CD4-positive, alpha-beta T cell (primary cell): ENCODE data around the gene MT1X. TPM values are rescaled to one million over a fixed set of nuclear protein-coding genes. Genes with fewer than 3 reads are reported as not detected.

Source experiments
- ATAC-seq: fragments of 200-7000 bp; cut with Tn5 transposase; one replicate; pipeline ENCODE4 v1.10.0; 2022; ENCODE audit warnings: mild to moderate bottlenecking; ENCODE audit not compliant: poor library complexity
- CTCF ChIA-PET: fragments of 350-600 bp; sonication (Branson Sonifier 250); formaldehyde crosslinking; loops from one replicate; lab custom pipeline; 2021; ENCODE audit warnings: antibody characterized with exemption, inconsistent platforms; lab: Charles Lee
- POLR2A ChIA-PET: fragments of 350-600 bp; sonication (Branson Sonifier 250); formaldehyde crosslinking; loops from one replicate; lab custom pipeline; 2021; ENCODE audit warnings: antibody characterized with exemption, inconsistent platforms; lab: Charles Lee
- DNase-seq, 14 experiments: peaks; one replicate each; pipeline ENCODE4 v3.0.0-alpha.2; 2013 to 2020; ENCODE audit warnings: mixed read lengths in 2 of 14
- H3K27ac ChIP-seq, 2 donors: one replicate each; pipeline versions ENCODE4 v1.5.1 to v1.7.0; 2013; ENCODE audit warnings: low read length in 2 of 2, low read depth in 1 of 2, mild to moderate bottlenecking in 1 of 2
- H3K27me3 ChIP-seq, 2 experiments: 1 replicate in 1 of 2; 2 replicates in 1 of 2; pipeline versions ENCODE4 v1.6.1 to v1.7.0; 2013; ENCODE audit warnings: low read length in 2 of 2, control low read depth in 1 of 2, mild to moderate bottlenecking in 1 of 2, moderate library complexity in 1 of 2; ENCODE audit not compliant: insufficient read depth in 2 of 2, control insufficient read depth in 1 of 2
- H3K36me3 ChIP-seq: one replicate; pipeline ENCODE4 v1.6.1; 2013; ENCODE audit warnings: low read length, control low read depth; ENCODE audit not compliant: insufficient read depth
- H3K4me1 ChIP-seq: one replicate; pipeline ENCODE4 v1.6.1; 2013; ENCODE audit warnings: low read length, control low read depth; ENCODE audit not compliant: insufficient read depth
- H3K4me3 ChIP-seq: one replicate; pipeline ENCODE4 v1.5.1; 2013; ENCODE audit warnings: mild to moderate bottlenecking, low read length, moderate library complexity
- H3K9me3 ChIP-seq, 2 experiments: 1 replicate in 1 of 2; 2 replicates in 1 of 2; pipeline versions ENCODE4 v1.6.1 to v1.7.0; 2013; ENCODE audit warnings: low read length in 2 of 2, mild to moderate bottlenecking in 2 of 2, control low read depth in 1 of 2, moderate library complexity in 1 of 2; ENCODE audit not compliant: control insufficient read depth in 1 of 2, insufficient read depth in 1 of 2
- H3K27ac Mint-ChIP-seq: one replicate; pipeline ENCODE4 v1.8.0; 2020; ENCODE audit warnings: mixed read lengths
- H3K27me3 Mint-ChIP-seq: one replicate; pipeline ENCODE4 v1.8.0; 2021; ENCODE audit warnings: mixed read lengths
- H3K36me3 Mint-ChIP-seq: one replicate; pipeline ENCODE4 v1.8.0; 2021; ENCODE audit warnings: low read depth, mixed read lengths
- H3K4me1 Mint-ChIP-seq: one replicate; pipeline ENCODE4 v1.8.0; 2021; ENCODE audit warnings: low read depth, mixed read lengths
- H3K4me3 Mint-ChIP-seq: one replicate; pipeline ENCODE4 v1.8.0; 2020; ENCODE audit warnings: mild to moderate bottlenecking, mixed read lengths
- H3K9me3 Mint-ChIP-seq: one replicate; pipeline ENCODE4 v1.8.0; 2020; ENCODE audit warnings: mixed read lengths
- CTCF ChIP-seq: fragments of 200-600 bp; IDR thresholded peaks from one replicate; pipeline ENCODE4 v1.8.0; 2022; ENCODE audit warnings: antibody characterized with exemption, mild to moderate bottlenecking
- intact Hi-C, 2 experiments: fragments of 100-400 bp; cut with DNase I in 1 of 2; cut with micrococcal nuclease in 1 of 2; formaldehyde crosslinking; loops; one replicate each; pipeline versions ENCODE4 v1.15.1 to v1.9.0; 2023 to 2025; cut with DNase I, micrococcal nuclease
- total RNA-seq, 174 experiments: library from RNA in 2 of 174; stranded (reverse) in 2 of 174; gene quantifications; one replicate each; pipeline ENCODE4 v1.2.3 and lab custom pipeline; 2021 to 2026

The MT1X gene
- total RNA-seq, 2 experiments from 2014 or later, result 10.9 to 14.1 TPM

GRCh38 chr16:56675685-56676210 is 6.5 kb upstream of the MT1X start:
- peaks cover 5 to 12% of the 10 kb centered on the region in 2 experiments for H3K27me3 ChIP-seq
- Mint-ChIP-seq H3K27me3 (peaks cover 46% of the 10 kb centered on the region), H3K4me1 (peaks cover 23% of the 10 kb centered on the region), H3K9me3 (no peaks in the 10 kb centered on the region), H3K4me3 (peak overlapping the region; percentile 84), H3K27ac (peak overlapping the region; percentile 30), H3K36me3 (no peaks in the 10 kb centered on the region)
- ChIA-PET CTCF (interaction anchor here (1.2 kb wide), 1 partner anchor 26 kb away, joined by 3 read pairs; no protein-coding TSS in a partner anchor), POLR2A (interaction anchor here (1.0 to 1.8 kb wide), 2 partner anchors 26 to 67 kb away, joined by 5 to 10 read pairs; partner anchors contain the start of gene MT2A)
- H3K27ac ChIP-seq, result no peak overlapping the region
- DNase-seq (peak in 12 of 14 experiments; percentile 22 to 63 (median 42)), ATAC-seq (peak; percentile 89)
- H3K36me3 ChIP-seq, result no peaks in the 10 kb centered on the region
- H3K4me1 ChIP-seq, result peaks cover 12% of the 10 kb centered on the region
- no peak for TF ChIP-seq CTCF
- no peaks in the 10 kb centered on the region for H3K9me3 ChIP-seq
- intact Hi-C loops, result no loop called here
- H3K4me3 ChIP-seq, result peak overlapping the region; percentile 48

- Mint-ChIP-seq H3K4me3 (no peak overlapping the region), H3K36me3 (peaks cover 2% of the 10 kb centered on the region), H3K27me3 (peaks cover 28% of the 10 kb centered on the region), H3K27ac (no peak overlapping the region), H3K4me1 (peaks cover 32% of the 10 kb centered on the region), H3K9me3 (no peaks in the 10 kb centered on the region)
- no peak overlapping the region for H3K27ac ChIP-seq
- no peak overlapping the region for H3K4me3 ChIP-seq
- no peak for TF ChIP-seq CTCF
- ChIA-PET POLR2A (interaction anchor here (1.2 to 1.5 kb wide), 2 partner anchors 16 to 34 kb away, joined by 3 to 4 read pairs; no protein-coding TSS in a partner anchor), CTCF (no interaction called here)
- ATAC-seq (no peak), DNase-seq (no peak)
- H3K27me3 ChIP-seq, result peaks cover 0 to 3% of the 10 kb centered on the region in 2 experiments
- intact Hi-C loops, result no loop called here
- H3K36me3 ChIP-seq, result no peaks in the 10 kb centered on the region
- no peaks in the 10 kb centered on the region for H3K9me3 ChIP-seq
- H3K4me1 ChIP-seq, result peaks cover 23% of the 10 kb centered on the region
These were observed 4.8 kb upstream of the MT1X start for GRCh38 chr16:56677474-56677873.

DNA sequence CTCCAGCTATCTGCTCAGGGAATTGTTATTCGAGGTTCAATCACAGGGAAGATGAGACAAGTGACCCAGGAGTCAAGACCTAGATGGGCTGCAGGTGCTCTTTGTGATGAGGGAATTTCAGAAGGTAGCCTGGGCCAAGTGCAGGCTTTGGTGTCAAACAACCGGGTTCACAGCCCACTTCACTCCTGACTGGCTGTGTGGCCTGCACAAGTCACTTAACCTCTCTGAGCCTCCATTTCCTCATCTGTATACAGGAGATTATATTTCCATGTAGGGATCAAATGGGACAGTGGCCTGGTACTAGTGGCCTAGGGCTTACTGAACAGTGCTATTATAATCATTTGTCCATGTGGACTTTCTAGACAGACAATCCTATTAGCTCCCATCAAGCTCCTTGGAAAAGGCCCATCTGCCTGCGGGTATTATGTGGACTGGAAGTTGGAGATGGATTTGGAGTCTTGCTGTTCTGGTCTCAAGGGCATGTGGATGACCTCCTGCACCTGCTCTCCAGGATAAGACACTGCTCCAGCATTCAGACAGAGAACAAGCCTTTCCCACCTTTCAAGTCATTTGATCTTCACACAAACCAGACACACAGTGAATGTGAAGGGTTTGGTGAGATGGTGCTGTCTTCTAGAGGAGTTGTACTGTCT is 3.1 kb upstream of the MT1X start:
- intact Hi-C loops, result no loop called here
- peaks cover 36% of the 10 kb centered on the region for H3K4me1 ChIP-seq
- no peaks in the 10 kb centered on the region for H3K9me3 ChIP-seq
- no peak overlapping the region for H3K4me3 Mint-ChIP-seq
- peaks cover 3% of the 10 kb centered on the region for H3K36me3 Mint-ChIP-seq
- H3K4me3 ChIP-seq, result no peak overlapping the region
- peaks cover 43% of the 10 kb centered on the region for H3K4me1 Mint-ChIP-seq
- TF ChIP-seq CTCF, result no peak
- no peaks in the 10 kb centered on the region for H3K36me3 ChIP-seq
- no peak for DNase-seq
- H3K27me3 ChIP-seq, result no peaks in the 10 kb centered on the region
- ATAC-seq, result no peak
- ChIA-PET POLR2A (interaction anchor here (0.6 kb wide), 1 partner anchor 13 kb away, joined by 3 read pairs; no protein-coding TSS in a partner anchor), CTCF (no interaction called here)
- no peak overlapping the region for H3K27ac ChIP-seq
- H3K27me3 Mint-ChIP-seq, result peaks cover 12% of the 10 kb centered on the region
- H3K9me3 Mint-ChIP-seq, result no peaks in the 10 kb centered on the region
- H3K27ac Mint-ChIP-seq, result no peak overlapping the region
